GM12872 (cell line): Measurements from ENCODE around the gene MNAT1.

Experiments used
- CTCF ChIP-seq: IDR thresholded peaks from 3 replicates; pipeline ENCODE4 v1.5.1; 2011; ENCODE audit warnings: low read depth, mild to moderate bottlenecking, low read length, moderate library complexity; ENCODE audit not compliant: insufficient read depth

MNAT1 gene

DNA sequence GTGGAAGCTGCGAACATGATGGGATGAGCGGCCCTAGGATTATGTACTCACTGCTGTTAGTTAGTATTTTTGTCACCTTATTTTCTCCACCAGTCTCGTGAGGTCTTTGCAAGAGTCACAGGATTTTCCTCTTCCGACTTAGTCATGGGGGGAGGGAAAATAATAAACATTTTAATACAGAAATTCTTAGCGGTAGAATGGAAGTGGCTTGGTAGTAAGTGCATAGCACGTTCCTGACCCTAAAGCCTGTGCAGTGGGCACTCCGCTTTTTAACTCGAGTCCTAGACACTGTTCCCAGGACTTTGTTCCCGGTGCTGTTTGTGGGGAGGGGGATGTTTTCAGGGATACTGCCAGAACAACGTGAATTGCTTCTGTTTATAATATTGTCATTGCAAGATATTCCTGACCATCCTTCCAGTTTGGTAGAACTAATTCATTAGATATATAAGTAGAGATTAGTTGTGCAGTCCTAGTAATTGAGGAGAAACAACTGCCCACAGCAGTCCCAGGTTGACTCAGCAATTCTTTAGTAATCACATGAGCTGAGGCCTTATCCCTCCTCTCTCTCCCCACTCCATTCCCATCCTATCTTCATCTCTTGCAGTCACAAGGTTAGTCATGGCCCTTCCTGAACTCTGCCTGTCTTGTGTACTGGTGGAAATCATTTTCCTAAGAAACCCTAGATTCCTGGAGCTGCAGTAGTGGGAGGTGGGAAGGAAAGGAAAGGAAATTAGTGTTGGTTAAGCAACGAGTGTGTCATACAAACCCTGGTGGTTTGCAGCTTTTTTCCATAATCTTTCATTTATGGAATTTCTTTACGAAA lies 247.3 kb downstream of the MNAT1 start:
- TF ChIP-seq CTCF: no peak

- TF ChIP-seq CTCF: no peak
Measured at GRCh38 chr14:60984196-60984595, 249.6 kb downstream of the MNAT1 start.

DNA sequence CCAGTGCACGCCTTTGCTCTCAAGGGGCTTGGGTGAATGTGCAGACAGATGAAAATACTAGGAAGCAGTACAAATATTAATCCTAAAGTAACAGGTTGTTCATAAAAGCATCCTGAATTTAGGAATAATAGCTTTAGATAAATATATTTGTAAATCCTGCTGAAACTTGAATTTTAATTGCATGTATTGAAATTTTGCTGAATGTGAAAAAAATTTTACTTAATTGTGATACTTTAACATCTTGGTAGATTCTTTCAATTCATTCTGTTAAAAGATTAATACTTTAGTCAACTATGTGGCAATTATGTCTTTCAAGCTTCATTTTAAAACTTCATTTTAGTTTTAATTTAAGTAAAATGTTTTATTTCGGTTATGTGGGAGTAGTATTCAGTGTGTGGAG lies 251.9 kb downstream of the MNAT1 start:
- TF ChIP-seq CTCF: no peak

- TF ChIP-seq CTCF: no peak
Measured at GRCh38 chr14:60989599-60989998, 255.0 kb downstream of the MNAT1 start.

GRCh38 chr14:60998617-60999016 lies 264.1 kb downstream of the MNAT1 start:
- TF ChIP-seq CTCF: no peak

- TF ChIP-seq CTCF: no peak
Measured at GRCh38 chr14:60999536-60999935, 265.0 kb downstream of the MNAT1 start.

GRCh38 chr14:61003571-61003970 lies 269.0 kb downstream of the MNAT1 start:
- TF ChIP-seq CTCF: no peak
